Naive thymus-derived CD4-positive, alpha-beta T cell (primary cell): ENCODE measurements around the gene SCT. TPM values are rescaled to one million over a fixed set of nuclear protein-coding genes. Genes with fewer than 3 reads are reported as not detected.
A peak's percentile ranks its signal among the peaks of the same experiment; 100 is the strongest.

Experiments used
- ATAC-seq: fragments of 150-1000 bp; cut with Tn5 transposase; 2 replicates; pipeline ENCODE4 v1.10.0; 2021; ENCODE audit warnings: mild to moderate bottlenecking, moderate library complexity
- CTCF ChIA-PET: fragments of 350-600 bp; sonication (Branson Sonifier 250); formaldehyde crosslinking; loops from one replicate; lab custom pipeline; 2021; ENCODE audit warnings: antibody characterized with exemption; lab: Charles Lee
- POLR2A ChIA-PET: fragments of 350-600 bp; sonication (Branson Sonifier 250); formaldehyde crosslinking; loops from one replicate; lab custom pipeline; 2021; ENCODE audit warnings: antibody characterized with exemption, inconsistent platforms; lab: Charles Lee
- DNase-seq, 9 donors: peaks; one replicate each; pipeline versions ENCODE4 v3.0.0 to v3.0.0-alpha.2; 2020 to 2022; ENCODE audit warnings: mixed read lengths in 1 of 9
- H3K27ac ChIP-seq: one replicate; pipeline ENCODE4 v1.7.0; 2013; ENCODE audit warnings: mild to moderate bottlenecking, low read depth, low read length, moderate library complexity
- H3K27me3 ChIP-seq, 2 donors: one replicate each; pipeline ENCODE4 v1.7.0; 2013; ENCODE audit warnings: low read length in 2 of 2, mild to moderate bottlenecking in 2 of 2, moderate library complexity in 2 of 2; ENCODE audit not compliant: control insufficient read depth in 2 of 2, insufficient read depth in 2 of 2
- H3K36me3 ChIP-seq, 3 experiments: 1 replicate in 2 of 3; 2 replicates in 1 of 3; pipeline ENCODE4 v1.7.0; 2013; ENCODE audit warnings: low read length in 3 of 3, mild to moderate bottlenecking in 3 of 3, moderate library complexity in 1 of 3; ENCODE audit not compliant: insufficient read depth in 3 of 3, control insufficient read depth in 2 of 3
- H3K4me1 ChIP-seq, 2 donors: one replicate each; pipeline ENCODE4 v1.7.0; 2013; ENCODE audit warnings: low read length in 2 of 2, mild to moderate bottlenecking in 2 of 2, moderate library complexity in 1 of 2; ENCODE audit not compliant: control insufficient read depth in 2 of 2, insufficient read depth in 2 of 2
- H3K4me3 ChIP-seq: 2 replicates; pipeline ENCODE4 v1.7.0; 2013; ENCODE audit warnings: mild to moderate bottlenecking, low read length
- H3K9me3 ChIP-seq, 3 experiments: 1 replicate in 2 of 3; 2 replicates in 1 of 3; pipeline ENCODE4 v1.7.0; 2013; ENCODE audit warnings: low read length in 3 of 3; ENCODE audit not compliant: control insufficient read depth in 2 of 3
- H3K27ac Mint-ChIP-seq, 9 donors: one replicate each; pipeline ENCODE4 v1.8.0; 2020 to 2022; ENCODE audit warnings: mixed read lengths in 9 of 9, mild to moderate bottlenecking in 8 of 9, moderate library complexity in 5 of 9, inconsistent platforms in 2 of 9
- H3K27me3 Mint-ChIP-seq, 5 donors: one replicate each; pipeline ENCODE4 v1.8.0; 2021 to 2022; ENCODE audit warnings: mixed read lengths in 5 of 5, mild to moderate bottlenecking in 1 of 5
- H3K36me3 Mint-ChIP-seq, 5 donors: one replicate each; pipeline ENCODE4 v1.8.0; 2020 to 2022; ENCODE audit warnings: mixed read lengths in 5 of 5, mild to moderate bottlenecking in 3 of 5, inconsistent platforms in 1 of 5
- H3K4me1 Mint-ChIP-seq, 7 donors: one replicate each; pipeline ENCODE4 v1.8.0; 2020 to 2022; ENCODE audit warnings: mixed read lengths in 7 of 7, mild to moderate bottlenecking in 3 of 7, inconsistent platforms in 1 of 7
- H3K4me3 Mint-ChIP-seq, 10 donors: one replicate each; pipeline ENCODE4 v1.8.0; 2020 to 2022; ENCODE audit warnings: mild to moderate bottlenecking in 10 of 10, mixed read lengths in 10 of 10, moderate library complexity in 6 of 10, inconsistent platforms in 2 of 10
- H3K9me3 Mint-ChIP-seq, 11 donors: one replicate each; pipeline ENCODE4 v1.8.0; 2020 to 2022; ENCODE audit warnings: mixed read lengths in 11 of 11, mild to moderate bottlenecking in 4 of 11, inconsistent platforms in 1 of 11, moderate library complexity in 1 of 11
- intact Hi-C, 2 donors: fragments of 100-400 bp; cut with micrococcal nuclease; formaldehyde crosslinking; loops; one replicate each; pipeline ENCODE4 v1.15.1; 2023
- polyA plus RNA-seq, 2 donors: library from polyadenylated mRNA; unstranded; fragments of 300-500 nt; fragmentation: Illumina TruSeq; gene quantifications; one replicate each; pipeline ENCODE4 v1.2.3, GENCODE V29; 2021
- total RNA-seq, 6 experiments: library from RNA in 5 of 6; stranded (reverse) in 5 of 6; gene quantifications; 1 replicate in 5 of 6; 2 replicates in 1 of 6; pipeline ENCODE4 v1.2.3 and lab custom pipeline; 2021 to 2026

Gene SCT
- total RNA-seq (not detected), polyA plus RNA-seq (not detected), total RNA-seq (lab: John Stamatoyannopoulos, UW) (not detected)

- CTCF ChIA-PET = no interaction called here
- ATAC-seq (peak; percentile 17), DNase-seq (peak in 1 of 9 donors; percentile 13)
- Histone ChIP-seq H3K4me3 (no peak within 1 kb of the TSS), H3K27me3 (no peaks in the 10 kb centered on the region), H3K9me3 (no peaks in the 10 kb centered on the region), H3K36me3 (no peaks in the 10 kb centered on the region), H3K27ac (no peak within 1 kb of the TSS), H3K4me1 (peaks cover 0 to 7% of the 10 kb centered on the region in 2 donors)
- H3K27ac Mint-ChIP-seq = peak within 1 kb of the TSS in 2 of 9 donors; percentile 59 to 81
- peaks cover 0 to 5% (median 0%) of the 10 kb centered on the region in 11 donors for H3K9me3 Mint-ChIP-seq
- peaks cover 0 to 5% (median 0%) of the 10 kb centered on the region in 5 donors for H3K36me3 Mint-ChIP-seq
- peaks cover 21 to 28% (median 22%) of the 10 kb centered on the region in 5 donors for H3K27me3 Mint-ChIP-seq
- H3K4me3 Mint-ChIP-seq = peak within 1 kb of the TSS in 6 of 10 donors; percentile 7 to 68 (median 59)
- POLR2A ChIA-PET = no interaction called here
- H3K4me1 Mint-ChIP-seq = peaks cover 17 to 23% (median 20%) of the 10 kb centered on the region in 7 donors
- intact Hi-C loops = no loop called here
Observed at GRCh38 chr11:626475-627307, at the start of gene SCT. Gene SCT, minus strand, starts transcription at chr11:627181. Its CDS starts 38 bp downstream, at chr11:627143.

- H3K36me3 ChIP-seq = peaks cover 0 to 47% (median 9%) of the 10 kb centered on the region in 3 experiments
- H3K27ac ChIP-seq = no peak overlapping the region
- Mint-ChIP-seq H3K27ac (no peak overlapping the region), H3K27me3 (no peaks in the 10 kb centered on the region), H3K4me3 (no peak overlapping the region), H3K4me1 (peaks cover 0 to 3% (median 0%) of the 10 kb centered on the region in 7 donors), H3K36me3 (peaks cover 4 to 21% (median 11%) of the 10 kb centered on the region in 5 donors), H3K9me3 (no peaks in the 10 kb centered on the region)
- DNase-seq (no peak), ATAC-seq (no peak)
- intact Hi-C loops = no loop called here
- ChIA-PET CTCF (no interaction called here), POLR2A (no interaction called here)
- no peak overlapping the region for H3K4me3 ChIP-seq
- no peaks in the 10 kb centered on the region for H3K4me1 ChIP-seq
- H3K27me3 ChIP-seq = no peaks in the 10 kb centered on the region
- H3K9me3 ChIP-seq = no peaks in the 10 kb centered on the region
Observed at GRCh38 chr11:674406-674805, 47.4 kb upstream of the SCT start.

GRCh38 chr11:673866-674265 is 46.9 kb upstream of the SCT start:
- peaks cover 0 to 3% (median 0%) of the 10 kb centered on the region in 7 donors for H3K4me1 Mint-ChIP-seq
- ChIA-PET POLR2A (interaction anchor here (1.0 kb wide), 1 partner anchor 22 kb away, joined by 3 read pairs; the partner anchor contains the start of gene TMEM80), CTCF (interaction anchor here (1.1 kb wide), 1 partner anchor 52 kb away, joined by 5 read pairs; no protein-coding TSS in a partner anchor)
- no peaks in the 10 kb centered on the region for H3K9me3 Mint-ChIP-seq
- peaks cover 4 to 21% (median 11%) of the 10 kb centered on the region in 5 donors for H3K36me3 Mint-ChIP-seq
- no peaks in the 10 kb centered on the region for H3K9me3 ChIP-seq
- ATAC-seq (no peak), DNase-seq (no peak)
- peaks cover 0 to 43% (median 9%) of the 10 kb centered on the region in 3 experiments for H3K36me3 ChIP-seq
- H3K27ac Mint-ChIP-seq = peak overlapping the region in 3 of 9 donors; percentile 31 to 91 (median 71)
- H3K27me3 ChIP-seq = no peaks in the 10 kb centered on the region
- no peaks in the 10 kb centered on the region for H3K4me1 ChIP-seq
- no peak overlapping the region for H3K4me3 Mint-ChIP-seq
- no peak overlapping the region for H3K27ac ChIP-seq
- H3K27me3 Mint-ChIP-seq = no peaks in the 10 kb centered on the region
- no peak overlapping the region for H3K4me3 ChIP-seq
- intact Hi-C loops = no loop called here

GRCh38 chr11:665704-666281 is 38.8 kb upstream of the SCT start:
- no peak overlapping the region for H3K27ac ChIP-seq
- ATAC-seq = no peak

GRCh38 chr11:665062-665703 is 38.2 kb upstream of the SCT start:
- Mint-ChIP-seq H3K9me3 (no peaks in the 10 kb centered on the region), H3K27me3 (no peaks in the 10 kb centered on the region), H3K4me1 (peaks cover 0 to 7% (median 2%) of the 10 kb centered on the region in 7 donors), H3K36me3 (peaks cover 0 to 8% (median 0%) of the 10 kb centered on the region in 5 donors), H3K27ac (peak overlapping the region in 1 of 9 donors; percentile 87), H3K4me3 (peak overlapping the region in 1 of 10 donors; percentile 32)
- ChIA-PET POLR2A (no interaction called here), CTCF (interaction anchor here (0.7 to 1.4 kb wide), 2 partner anchors 46 to 56 kb away, joined by 3 read pairs; no protein-coding TSS in a partner anchor)
- H3K4me3 ChIP-seq = no peak overlapping the region
- ATAC-seq = no peak
- H3K9me3 ChIP-seq = no peaks in the 10 kb centered on the region
- peaks cover 0 to 31% (median 0%) of the 10 kb centered on the region in 3 experiments for H3K36me3 ChIP-seq
- intact Hi-C loops = no loop called here
- no peaks in the 10 kb centered on the region for H3K27me3 ChIP-seq
- H3K27ac ChIP-seq = no peak overlapping the region
- no peaks in the 10 kb centered on the region for H3K4me1 ChIP-seq
- no peak for DNase-seq

More at GRCh38 chr11:665704-666281, 38.8 kb upstream of the SCT start:
- H3K4me3 Mint-ChIP-seq = peak overlapping the region in 1 of 10 donors; percentile 32
- H3K36me3 Mint-ChIP-seq = peaks cover 0 to 8% (median 0%) of the 10 kb centered on the region in 5 donors
- ChIA-PET CTCF (interaction anchor here (0.6 to 1.4 kb wide), 3 partner anchors 46 to 468 kb away, joined by 3 read pairs; no protein-coding TSS in a partner anchor), POLR2A (no interaction called here)
- Histone ChIP-seq H3K27me3 (no peaks in the 10 kb centered on the region), H3K9me3 (no peaks in the 10 kb centered on the region), H3K4me1 (no peaks in the 10 kb centered on the region), H3K4me3 (no peak overlapping the region), H3K36me3 (peaks cover 0 to 25% (median 0%) of the 10 kb centered on the region in 3 experiments)
- no peaks in the 10 kb centered on the region for H3K27me3 Mint-ChIP-seq
- peaks cover 0 to 7% (median 2%) of the 10 kb centered on the region in 7 donors for H3K4me1 Mint-ChIP-seq
- no peaks in the 10 kb centered on the region for H3K9me3 Mint-ChIP-seq
- H3K27ac Mint-ChIP-seq = peak overlapping the region in 2 of 9 donors; percentile 58 to 87
- DNase-seq = no peak
- intact Hi-C loops = no loop called here

- peak in 6 of 9 donors; percentile 24 to 48 (median 32) for DNase-seq
- Histone ChIP-seq H3K4me1 (no peaks in the 10 kb centered on the region), H3K36me3 (peaks cover 0 to 52% (median 0%) of the 10 kb centered on the region in 3 experiments), H3K27me3 (no peaks in the 10 kb centered on the region), H3K4me3 (no peak overlapping the region), H3K27ac (no peak overlapping the region), H3K9me3 (no peaks in the 10 kb centered on the region)
- Mint-ChIP-seq H3K4me3 (no peak overlapping the region), H3K9me3 (no peaks in the 10 kb centered on the region), H3K27ac (peak overlapping the region in 1 of 9 donors; percentile 46), H3K27me3 (no peaks in the 10 kb centered on the region), H3K36me3 (peaks cover 0 to 16% (median 0%) of the 10 kb centered on the region in 5 donors), H3K4me1 (peaks cover 0 to 7% (median 2%) of the 10 kb centered on the region in 7 donors)
- POLR2A ChIA-PET = no interaction called here
- intact Hi-C loops = loop anchor here (1.0 to 2.0 kb wide), 4 partner anchors 34 to 103 kb away; no protein-coding TSS in a partner anchor
- CTCF ChIA-PET = interaction anchor here (0.7 to 1.9 kb wide), 4 partner anchors 55 to 103 kb away, joined by 3 to 10 read pairs (median 4); no protein-coding TSS in a partner anchor
- peak; percentile 86 for ATAC-seq
Observed at GRCh38 chr11:662689-663274, 35.8 kb upstream of the SCT start.
